GM13976 (cell line): ENCODE data around the gene ZNF367.

Experiments
- DNase-seq: peaks from one replicate; pipeline ENCODE4 v3.0.0; 2012; ENCODE audit warnings: low spot score
- CTCF ChIP-seq: IDR thresholded peaks from 2 replicates; pipeline ENCODE4 v1.5.1; 2012; ENCODE audit warnings: borderline replicate concordance, mild to moderate bottlenecking; ENCODE audit not compliant: insufficient read depth; ENCODE audit errors: extremely low read depth, missing control alignments, control extremely low read depth
- in situ Hi-C: fragments of 300-500 bp; cut with MboI; formaldehyde crosslinking; loops from one replicate; pipeline ENCODE4 v1.12.0; 2022; ENCODE audit warnings: low sequenced_read_pairs, mixed read lengths, inconsistent platforms; ENCODE audit not compliant: unreplicated experiment

The ZNF367 gene

DNA sequence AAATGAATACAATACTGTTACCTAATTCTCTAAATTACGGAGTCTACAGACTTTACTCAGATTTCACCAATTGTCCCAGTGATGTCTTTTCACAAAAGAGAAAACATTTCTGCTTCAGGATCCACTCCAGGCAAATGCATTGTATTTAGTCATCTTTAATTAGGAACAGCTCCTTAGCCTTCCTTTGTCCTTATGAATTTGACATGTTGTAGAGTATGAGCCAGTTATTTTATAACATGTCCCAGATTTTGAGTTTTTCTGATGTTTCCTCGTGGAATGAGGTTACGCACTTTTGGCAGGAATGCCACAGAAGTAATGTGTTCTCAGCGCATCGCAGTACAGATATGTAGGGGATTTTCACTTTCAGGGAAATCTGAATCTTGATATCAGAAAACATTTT lies 42.3 kb upstream of the ZNF367 start:
- in situ Hi-C loops = no loop called here
- DNase-seq = no peak
- TF ChIP-seq CTCF = no peak

GRCh38 chr9:96459268-96460007 lies 41.3 kb upstream of the ZNF367 start:
- in situ Hi-C loops = no loop called here
- TF ChIP-seq CTCF = no peak
- DNase-seq = no peak

- no peak for TF ChIP-seq CTCF
- no peak for DNase-seq
- in situ Hi-C loops = no loop called here
These were observed 40.1 kb upstream of the ZNF367 start for GRCh38 chr9:96458226-96458625.

DNA sequence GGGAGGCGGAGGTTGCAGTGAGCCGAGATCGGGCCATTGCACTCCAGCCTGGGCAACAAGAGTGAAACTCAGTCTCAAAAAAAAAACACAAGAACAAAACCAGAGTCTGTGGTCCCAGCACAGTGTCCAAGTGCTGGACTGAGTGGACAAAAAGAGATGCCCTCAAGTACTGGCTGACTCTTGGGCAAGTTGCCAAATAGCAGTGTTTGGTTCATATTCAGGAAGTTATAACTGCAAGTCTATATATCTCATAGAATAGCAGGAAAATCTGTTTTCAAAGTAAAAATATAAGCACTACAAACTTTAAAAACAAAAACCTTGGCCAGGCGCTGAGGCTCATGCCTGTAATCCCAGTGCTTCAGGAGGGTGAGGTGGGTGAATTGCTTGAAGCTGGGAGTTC lies 39.1 kb upstream of the ZNF367 start:
- DNase-seq = no peak
- in situ Hi-C loops = no loop called here
- no peak for TF ChIP-seq CTCF

DNA sequence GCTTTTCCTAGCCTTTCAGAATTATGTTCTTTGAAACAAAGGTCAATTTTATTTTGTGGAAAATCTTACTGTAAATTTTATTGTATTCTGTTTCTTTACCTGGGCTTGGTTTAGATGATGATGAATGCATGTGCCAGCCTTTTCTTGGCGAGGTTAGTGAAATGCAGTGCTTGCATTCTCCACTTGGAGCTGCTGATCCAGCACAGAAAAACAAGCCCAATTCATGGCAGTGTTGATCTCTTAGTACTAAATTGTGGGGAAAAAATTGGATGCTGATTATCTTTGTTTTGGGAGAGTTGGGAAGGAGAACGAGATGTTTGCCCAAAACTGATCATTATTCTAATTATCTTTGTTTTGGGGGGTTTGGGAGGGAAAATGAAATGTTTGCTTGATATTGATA lies 35.5 kb upstream of the ZNF367 start:
- in situ Hi-C loops = no loop called here
- DNase-seq = no peak
- peak; percentile 10 for TF ChIP-seq CTCF

DNA sequence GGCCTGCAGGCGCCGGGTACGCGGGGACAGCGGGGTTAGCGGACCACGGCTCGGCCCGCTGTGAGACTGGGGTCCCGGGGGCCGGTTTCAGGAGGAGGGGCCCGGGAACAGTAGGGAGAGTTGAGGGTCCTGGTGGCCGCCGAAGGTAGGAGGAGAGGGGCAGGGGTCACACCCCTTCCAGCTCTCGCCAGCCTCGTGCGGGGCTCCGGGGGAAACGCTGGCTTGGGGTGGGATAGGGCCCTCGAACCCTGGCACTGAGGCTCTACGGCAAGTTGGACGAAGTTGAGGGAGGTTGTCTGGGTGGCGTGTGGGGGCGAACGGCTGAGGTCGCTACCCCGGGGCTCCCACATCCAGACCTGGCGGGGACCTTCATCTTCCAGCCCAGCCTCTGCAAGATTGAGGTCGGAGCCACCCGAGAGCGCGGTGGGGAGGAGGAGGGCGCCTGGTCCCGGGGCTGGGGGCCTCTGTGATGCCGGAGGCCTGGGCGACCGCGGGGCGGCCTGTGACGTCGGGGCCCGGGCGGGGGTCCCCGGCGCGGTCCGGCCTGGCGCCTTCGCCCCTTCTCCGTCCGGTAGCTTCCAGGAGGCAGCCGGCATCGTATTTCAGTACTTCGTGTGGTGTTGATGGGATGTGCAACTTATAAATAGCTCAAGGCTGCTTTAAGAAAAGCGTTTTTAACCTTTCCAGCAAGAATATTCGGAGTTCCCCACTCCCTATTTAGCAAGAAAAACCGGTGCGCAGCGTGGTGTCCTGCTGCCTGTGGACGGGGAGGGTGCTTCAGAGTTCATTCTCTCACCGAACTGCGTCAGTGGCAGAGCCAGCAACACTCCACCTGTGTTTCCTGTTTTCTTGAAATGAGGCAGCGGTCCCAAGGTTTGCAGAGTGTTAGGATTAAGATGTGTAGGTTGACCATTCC lies 32.7 kb upstream of the ZNF367 start:
- peak; percentile 49 for DNase-seq
- in situ Hi-C loops = no loop called here
- TF ChIP-seq CTCF = no peak
